Endothelial cell of hepatic sinusoid (primary cell): ENCODE measurements around the gene MSH5.

ENCODE experiments used
- in situ Hi-C: cut with HindIII; loops from 2 replicates; pipeline ENCODE4 v1.10.0; 2017; ENCODE audit warnings: low sequenced_read_pairs

The MSH5 gene

GRCh38 chr6:31711233-31711632 is 28.6 kb upstream of the MSH5 start:
- in situ Hi-C loops: loop anchor here (5.0 kb wide), 1 partner anchor 64 kb away; no protein-coding TSS in a partner anchor

DNA sequence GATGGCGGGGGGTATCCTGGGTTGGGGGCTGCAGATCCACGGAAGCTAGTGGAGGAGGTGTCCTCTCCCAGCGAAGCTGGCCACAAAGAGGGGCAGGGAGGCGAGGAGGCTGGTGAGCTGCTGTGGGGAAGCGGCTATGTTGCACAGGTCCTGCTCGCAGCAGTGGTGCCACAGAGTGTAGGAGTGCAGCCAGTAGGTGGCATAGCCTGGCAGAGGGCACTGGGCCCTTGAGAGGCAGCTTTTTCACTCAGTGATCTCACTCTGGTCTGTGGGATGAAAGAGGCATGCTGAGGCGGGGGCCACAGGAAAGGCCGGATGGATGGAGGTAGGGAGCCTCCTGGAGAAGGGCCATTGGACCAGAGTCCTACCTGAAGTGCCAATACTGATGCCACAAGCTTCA is 27.5 kb upstream of the MSH5 start:
- in situ Hi-C loops: loop anchor here (5.0 kb wide), 1 partner anchor 65 kb away; no protein-coding TSS in a partner anchor

DNA sequence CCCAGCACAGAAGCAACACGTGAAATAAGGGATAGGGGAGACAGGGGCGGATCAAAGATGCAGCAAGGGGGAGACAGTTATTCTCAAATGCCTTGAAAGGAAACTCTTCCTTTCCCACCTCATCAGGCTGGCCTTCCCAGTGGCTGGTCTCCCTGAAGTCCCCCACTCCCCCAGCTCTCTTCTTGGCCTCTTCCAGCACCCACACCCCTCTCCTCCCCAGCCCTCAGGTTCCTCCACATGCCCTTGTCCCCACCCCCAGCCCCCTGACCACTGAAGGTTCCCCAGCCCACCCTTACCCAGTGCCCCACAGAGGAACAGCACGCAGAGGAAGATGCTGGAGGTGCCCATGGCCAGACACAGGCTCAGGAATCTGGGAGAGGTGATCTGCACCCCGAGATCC is 26.3 kb upstream of the MSH5 start:
- in situ Hi-C loops: loop anchor here (5.0 kb wide), 1 partner anchor 66 kb away; no protein-coding TSS in a partner anchor

DNA sequence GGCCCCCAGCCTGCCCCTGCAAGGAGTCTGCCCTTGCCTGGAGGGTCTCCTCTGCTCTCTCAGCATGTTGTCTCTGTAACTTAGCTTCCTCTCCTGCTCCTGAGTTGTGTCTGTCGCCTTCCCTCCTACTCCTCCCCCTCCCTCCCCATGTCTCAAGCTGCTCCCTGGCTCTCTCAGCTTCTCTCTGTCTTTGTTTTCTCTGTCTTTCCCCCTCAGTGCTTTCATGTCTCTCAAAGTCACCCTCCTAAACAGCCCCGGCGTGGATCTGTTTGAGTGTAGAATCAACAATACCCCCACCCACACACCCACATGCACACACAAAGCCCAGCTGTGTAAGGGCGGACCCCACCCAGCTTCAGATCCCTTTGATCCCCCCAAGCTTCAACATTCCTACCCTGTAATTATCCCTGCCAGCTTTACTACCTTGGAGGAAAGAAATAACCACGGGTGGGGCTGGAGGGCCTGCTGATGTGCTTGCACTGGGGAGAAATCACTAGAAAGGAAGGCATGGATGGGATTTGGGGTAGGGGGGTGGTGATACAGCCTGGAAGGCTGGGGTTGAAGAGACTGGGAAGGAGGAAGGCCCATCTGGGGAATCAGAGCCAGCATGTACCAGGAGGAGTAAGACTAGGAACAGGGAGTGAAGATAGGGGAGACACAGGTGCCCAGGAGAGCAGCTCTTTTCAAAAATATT is 25.7 kb upstream of the MSH5 start:
- in situ Hi-C loops: loop anchor here (5.0 kb wide), 1 partner anchor 67 kb away; no protein-coding TSS in a partner anchor

GRCh38 chr6:31715022-31715958 is 24.5 kb upstream of the MSH5 start, which contains the start of gene LY6G6D:
Gene LY6G6D, plus strand, starts transcription at chr6:31715348. Its CDS starts 8 bp downstream, at chr6:31715356.
- in situ Hi-C loops: no loop called here

DNA sequence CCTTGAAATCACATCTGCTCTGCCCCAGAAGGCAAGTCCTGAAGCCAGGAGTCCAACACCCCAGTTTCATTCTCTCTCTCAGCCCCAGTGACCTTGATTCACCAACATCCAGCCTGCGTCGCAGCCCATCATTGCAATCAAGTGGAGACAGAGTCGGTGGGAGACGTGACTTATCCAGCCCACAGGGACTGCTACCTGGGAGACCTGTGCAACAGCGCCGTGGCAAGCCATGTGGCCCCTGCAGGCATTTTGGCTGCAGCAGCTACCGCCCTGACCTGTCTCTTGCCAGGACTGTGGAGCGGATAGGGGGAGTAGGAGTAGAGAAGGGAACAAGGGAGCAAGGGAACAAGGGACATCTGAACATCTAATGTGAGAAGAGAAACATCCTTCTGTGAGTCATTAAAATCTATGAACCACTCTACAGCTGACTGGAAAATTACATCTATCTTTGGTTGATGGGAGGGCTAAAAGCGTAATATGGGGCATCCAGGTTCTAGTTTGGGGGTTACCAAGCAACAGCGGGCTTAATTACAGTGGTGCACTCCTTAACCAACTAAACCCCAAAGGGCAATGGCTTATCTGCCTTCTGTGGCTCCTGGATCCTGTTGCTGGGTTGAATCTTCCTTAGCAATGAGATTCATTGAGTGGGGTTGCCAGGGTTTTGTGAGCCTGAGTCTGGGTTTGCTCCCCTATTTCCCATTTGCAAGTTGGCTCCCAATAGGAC is 22.1 kb upstream of the MSH5 start:
- in situ Hi-C loops: no loop called here

GRCh38 chr6:31718265-31718664 is 21.5 kb upstream of the MSH5 start:
- in situ Hi-C loops: no loop called here

DNA sequence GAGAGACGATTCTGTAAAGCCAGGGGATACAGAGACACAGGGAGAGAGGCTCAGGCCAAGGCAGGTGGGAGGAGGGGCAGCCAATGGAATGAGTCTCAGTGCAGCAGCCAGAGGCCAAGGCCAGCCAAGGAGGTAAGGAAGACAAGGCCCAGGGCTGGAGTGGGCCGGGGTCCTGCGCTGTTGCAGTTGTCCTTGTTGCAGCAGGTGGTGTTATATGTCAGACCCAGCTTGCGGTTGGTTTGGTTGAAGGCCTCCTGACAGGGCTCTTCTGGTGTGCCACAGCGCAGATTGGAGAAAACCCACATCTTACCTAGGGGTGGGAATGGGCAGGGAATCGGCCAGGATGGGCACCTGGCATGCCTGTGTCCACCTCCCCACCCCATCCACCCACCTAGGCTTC is 20.8 kb upstream of the MSH5 start:
- in situ Hi-C loops: no loop called here

GRCh38 chr6:31720196-31720770 is 19.5 kb upstream of the MSH5 start:
- in situ Hi-C loops: no loop called here

GRCh38 chr6:31721351-31722020 is 18.3 kb upstream of the MSH5 start, which contains the start of gene LY6G6C:
Gene LY6G6C, minus strand, starts transcription at chr6:31721746. Its CDS starts 67 bp downstream, at chr6:31721679.
- in situ Hi-C loops: no loop called here

GRCh38 chr6:31722173-31722572 is 17.6 kb upstream of the MSH5 start:
- in situ Hi-C loops: no loop called here

- in situ Hi-C loops: no loop called here
Observed at GRCh38 chr6:31723245-31723979, 16.4 kb upstream of the MSH5 start, which contains the start of gene MPIG6B. Gene MPIG6B, plus strand, starts transcription at chr6:31723373. Its CDS starts 11 bp downstream, at chr6:31723384.

DNA sequence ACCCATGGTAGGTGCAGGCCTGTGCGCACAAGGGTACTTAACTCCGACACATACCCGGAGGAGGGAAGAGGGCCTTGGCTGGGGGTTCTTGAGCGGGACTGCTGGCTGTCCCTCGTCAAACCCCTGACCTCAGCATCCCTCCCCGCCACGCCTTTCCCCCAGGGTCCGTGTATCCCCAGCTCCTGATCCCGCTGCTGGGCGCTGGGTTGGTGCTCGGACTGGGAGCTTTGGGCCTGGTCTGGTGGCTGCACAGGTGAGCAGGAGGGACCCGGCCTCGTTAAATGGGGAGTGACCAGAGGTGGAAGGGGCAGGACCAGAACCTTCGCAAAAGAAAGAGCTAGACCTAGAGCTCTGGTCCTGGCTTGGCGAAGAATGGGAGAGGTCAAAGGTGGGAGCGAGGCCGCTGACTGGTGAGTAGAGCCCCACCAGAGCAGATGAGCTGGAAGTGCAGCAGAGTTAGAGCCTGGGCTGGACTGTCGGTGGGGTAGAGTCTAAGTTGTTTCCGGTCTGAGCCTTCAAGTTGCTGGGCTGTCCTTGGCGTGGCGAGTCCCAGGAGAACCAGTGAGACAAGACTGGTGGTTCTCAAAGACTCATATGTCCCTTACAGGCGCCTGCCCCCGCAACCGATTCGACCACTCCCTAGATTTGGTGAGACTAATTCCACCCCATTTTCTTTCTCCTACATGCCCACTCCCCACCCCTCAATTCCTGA is 15.7 kb upstream of the MSH5 start:
- in situ Hi-C loops: no loop called here

GRCh38 chr6:31725502-31726350 is 14.1 kb upstream of the MSH5 start:
- in situ Hi-C loops: no loop called here

- in situ Hi-C loops: no loop called here
Observed at GRCh38 chr6:31727034-31727716, 12.6 kb upstream of the MSH5 start.

DNA sequence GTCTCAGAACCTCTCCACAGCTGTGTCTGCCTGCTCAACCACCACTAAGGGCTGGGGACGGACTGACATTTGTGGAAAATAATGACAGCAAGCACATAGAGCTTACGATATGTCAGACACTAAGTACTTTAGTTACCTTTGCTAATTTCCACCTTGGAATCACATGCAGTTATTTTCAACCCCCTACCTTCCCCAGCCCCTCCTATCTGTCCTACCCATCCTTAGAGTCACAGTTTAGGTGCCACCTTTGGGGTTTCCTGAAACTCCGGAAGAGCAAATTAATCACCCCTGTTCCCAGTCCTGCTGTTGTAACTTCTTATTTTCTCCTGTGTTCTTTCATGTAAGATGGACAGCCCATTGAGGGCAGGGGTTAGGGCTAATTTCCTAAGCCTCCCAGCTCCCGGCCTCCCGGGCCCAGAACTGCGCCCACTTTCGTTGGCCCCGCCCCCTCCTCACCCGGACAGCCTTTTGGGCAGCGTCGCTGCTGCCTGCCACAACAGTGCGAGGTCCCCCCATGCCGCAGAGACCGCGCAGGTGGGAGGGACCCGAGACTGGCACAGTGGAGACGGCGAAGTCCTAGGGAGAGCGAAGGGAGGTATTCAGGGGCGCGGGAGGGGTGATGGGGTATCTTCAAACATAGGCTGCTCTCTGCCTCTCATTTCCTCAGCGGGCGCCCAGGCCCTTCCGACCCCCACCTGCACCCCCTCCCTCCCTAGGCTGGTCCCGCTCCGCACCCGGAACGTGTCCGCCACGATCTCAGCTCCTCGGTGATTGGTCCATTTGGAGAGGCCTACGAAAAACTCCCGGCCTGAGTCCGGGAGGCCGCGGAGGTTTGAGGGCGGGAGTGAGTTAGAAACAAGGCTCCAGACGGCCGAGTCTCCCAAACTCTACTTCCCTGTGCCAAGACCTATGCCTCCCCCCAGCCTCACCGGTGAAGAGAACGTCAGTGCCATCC is 11.8 kb upstream of the MSH5 start:
- in situ Hi-C loops: no loop called here
